ENCODE measurements around the gene MACROH2A1.

MACROH2A1 gene

DNA sequence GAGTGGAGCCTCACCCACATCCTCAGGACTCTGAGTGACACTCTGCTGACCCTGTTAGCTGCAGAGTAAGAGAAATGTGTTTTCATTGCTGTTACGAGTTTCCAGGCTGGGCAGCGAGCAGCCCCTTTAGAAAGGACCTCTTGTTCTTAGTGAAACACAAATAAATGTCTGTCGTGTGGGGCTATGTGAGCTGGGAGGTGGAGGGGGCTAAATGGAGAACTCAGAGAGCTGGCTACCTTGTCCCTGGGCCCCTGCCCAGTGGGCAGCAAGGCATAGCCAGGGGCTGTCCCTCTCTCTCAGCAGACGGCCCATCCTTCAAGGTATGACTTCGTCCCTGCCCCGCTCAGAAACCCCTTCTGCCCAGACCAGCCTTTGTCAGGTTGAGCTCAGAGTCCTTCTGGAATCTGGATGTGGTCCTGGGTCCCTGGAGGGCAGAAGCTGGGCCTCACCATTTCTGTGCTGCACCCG is 38.0 kb upstream of the MACROH2A1 start:
- in situ Hi-C loops (cut with HindIII; ENCODE audit: low sequenced_read_pairs) = no loop called here

DNA sequence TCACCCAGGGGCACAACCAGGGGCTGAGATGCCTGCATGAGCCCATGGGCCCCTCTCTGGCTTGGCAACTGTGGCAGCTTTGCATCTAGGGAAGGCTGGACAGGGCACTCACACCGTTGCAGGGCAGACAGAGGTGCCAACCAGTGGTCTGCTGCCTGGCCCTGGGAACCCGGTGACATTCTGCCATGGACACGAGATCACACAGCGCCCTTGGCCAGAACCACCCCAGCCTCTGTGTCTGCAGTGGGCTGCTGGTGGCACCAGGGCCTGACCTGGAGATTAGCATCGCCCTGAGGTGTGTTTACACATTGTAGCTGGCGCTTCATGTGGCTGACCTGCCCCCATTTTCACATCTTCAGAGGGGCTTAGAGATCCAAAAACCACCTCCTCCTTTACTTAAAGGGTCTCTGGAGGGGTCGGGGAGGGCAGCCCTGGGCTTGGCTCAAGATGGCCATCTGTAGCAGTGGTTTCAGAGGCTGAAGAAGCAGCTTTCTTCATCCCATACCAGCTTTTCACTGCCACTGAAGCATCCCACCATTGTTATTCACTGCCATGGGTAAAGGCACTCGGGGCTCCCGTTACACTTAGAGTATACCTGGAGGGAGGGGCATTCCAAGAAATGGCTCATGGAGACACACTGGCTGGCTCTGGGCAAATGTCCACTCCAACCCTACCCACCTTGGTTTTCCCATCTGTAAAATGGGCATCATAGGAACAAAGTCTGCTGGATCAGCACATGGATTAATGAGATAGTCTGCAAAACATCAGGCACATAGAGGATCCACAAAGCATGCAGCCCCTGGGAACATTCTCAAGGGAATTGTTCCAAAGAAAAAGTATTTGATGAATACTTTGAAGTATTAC is 36.7 kb upstream of the MACROH2A1 start:
- in situ Hi-C loops (cut with HindIII; ENCODE audit: low sequenced_read_pairs) = no loop called here

DNA sequence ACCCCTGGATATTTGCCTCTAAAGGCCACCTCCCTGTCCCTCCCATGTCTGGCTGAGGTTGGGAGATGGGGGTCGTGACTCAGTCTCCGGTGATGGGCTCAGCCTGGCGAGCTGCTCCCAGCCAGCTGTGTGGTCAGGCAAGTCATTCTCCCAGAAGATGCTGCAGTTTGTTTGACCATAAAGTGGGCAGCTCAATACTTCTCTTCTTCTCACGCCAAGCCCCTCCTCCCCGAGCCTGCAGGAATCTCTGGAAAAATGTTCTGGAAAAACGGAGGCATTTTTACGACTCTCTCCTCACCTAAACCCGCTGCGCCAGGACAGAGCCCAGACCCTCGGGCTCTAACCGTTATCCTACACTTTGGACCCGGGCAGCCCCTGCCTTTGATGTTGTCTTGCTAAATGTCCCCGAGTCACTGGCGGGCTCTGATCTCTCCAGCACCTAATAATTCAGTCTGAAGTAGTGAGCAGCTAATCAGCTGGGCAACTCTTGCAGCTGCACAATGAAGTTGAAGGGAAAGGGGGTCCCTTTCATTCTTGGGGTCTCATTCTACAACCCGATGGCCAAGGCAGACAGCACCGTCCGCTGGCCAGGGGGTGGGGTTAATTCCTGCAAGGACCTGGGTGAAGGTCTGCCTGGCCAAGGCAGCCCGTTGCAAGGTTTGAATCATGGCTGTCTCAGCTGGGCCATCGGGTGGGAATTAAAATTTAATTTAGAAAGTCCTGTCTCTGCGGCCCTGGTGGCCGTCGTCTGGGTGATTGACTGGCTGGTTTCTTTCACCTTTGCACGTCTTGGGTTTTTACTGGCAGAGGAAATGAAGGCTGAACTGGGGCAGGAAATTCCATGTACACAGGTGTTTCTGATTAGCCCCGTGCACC is 35.8 kb upstream of the MACROH2A1 start:
- in situ Hi-C loops (cut with HindIII; ENCODE audit: low sequenced_read_pairs) = no loop called here

DNA sequence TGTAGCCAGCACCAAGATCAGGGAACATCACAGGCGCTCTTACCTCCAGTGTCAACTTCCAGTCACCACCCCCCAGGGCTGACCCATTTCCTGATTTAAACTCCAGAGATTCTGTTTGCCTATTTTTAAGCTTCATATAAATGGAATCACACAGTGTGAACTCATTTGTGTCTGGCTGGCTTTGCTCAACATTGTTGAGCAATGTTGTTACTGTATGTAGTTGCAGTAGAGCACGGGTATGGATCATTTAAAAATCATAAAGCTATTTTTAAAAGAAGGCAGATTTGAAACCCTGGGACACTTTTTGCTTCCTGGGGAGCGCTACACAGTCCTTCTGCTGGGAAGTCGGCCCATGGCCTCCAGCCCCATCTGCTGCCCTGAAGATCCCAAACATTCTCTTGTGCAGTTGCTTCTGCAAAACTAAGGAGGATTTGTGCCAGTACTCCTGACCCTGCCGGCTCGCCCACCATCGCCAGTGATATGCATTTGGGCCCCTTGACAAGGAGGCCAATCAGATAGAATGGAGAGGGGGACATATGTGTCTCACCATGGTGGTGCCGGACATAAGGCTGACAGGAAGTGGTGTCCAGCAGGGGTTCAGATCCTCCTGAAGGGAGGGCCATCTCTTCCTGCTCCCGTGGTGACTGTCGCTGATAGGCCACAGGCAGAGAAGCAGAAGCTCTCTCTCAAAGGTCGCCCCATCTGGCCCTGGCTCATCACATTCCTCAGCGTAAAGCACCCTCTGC is 34.8 kb upstream of the MACROH2A1 start:
- in situ Hi-C loops (cut with HindIII; ENCODE audit: low sequenced_read_pairs) = no loop called here

DNA sequence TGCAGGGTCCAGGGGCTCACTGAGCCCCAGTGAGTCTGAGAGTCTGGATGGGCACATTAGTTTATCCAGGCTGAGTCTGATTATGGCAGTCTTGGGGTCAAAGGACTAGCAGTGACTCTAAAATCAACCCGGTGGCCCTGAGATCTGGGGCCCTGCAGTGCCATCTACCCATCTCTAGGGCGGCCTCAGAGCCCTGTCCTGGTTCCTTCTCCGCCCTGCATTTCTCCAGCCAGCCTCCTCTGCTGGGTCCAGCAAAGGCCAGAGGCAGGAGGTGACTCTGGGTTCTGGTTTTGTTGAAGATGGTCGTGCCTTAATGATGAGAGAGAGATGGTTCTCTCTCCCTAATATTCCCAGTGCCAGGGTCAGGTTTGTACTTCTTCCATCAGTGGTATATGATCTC is 33.1 kb upstream of the MACROH2A1 start:
- in situ Hi-C loops (cut with HindIII; ENCODE audit: low sequenced_read_pairs) = no loop called here

DNA sequence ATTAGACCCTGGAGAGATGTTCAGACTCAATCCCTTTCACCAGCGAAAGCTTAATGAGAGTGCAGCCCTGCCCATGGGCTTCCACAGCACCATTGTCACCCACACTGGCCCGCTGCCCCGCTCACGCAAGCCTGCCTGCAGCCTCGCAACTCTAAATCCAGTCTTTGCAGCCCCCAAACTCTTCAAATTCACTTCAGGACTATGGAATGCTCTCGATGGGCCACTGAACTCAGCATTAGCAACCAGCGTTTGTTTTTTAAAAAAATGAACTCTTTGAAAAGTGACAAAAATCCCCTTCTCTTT is 31.1 kb upstream of the MACROH2A1 start:
- in situ Hi-C loops (cut with HindIII; ENCODE audit: low sequenced_read_pairs) = no loop called here

DNA sequence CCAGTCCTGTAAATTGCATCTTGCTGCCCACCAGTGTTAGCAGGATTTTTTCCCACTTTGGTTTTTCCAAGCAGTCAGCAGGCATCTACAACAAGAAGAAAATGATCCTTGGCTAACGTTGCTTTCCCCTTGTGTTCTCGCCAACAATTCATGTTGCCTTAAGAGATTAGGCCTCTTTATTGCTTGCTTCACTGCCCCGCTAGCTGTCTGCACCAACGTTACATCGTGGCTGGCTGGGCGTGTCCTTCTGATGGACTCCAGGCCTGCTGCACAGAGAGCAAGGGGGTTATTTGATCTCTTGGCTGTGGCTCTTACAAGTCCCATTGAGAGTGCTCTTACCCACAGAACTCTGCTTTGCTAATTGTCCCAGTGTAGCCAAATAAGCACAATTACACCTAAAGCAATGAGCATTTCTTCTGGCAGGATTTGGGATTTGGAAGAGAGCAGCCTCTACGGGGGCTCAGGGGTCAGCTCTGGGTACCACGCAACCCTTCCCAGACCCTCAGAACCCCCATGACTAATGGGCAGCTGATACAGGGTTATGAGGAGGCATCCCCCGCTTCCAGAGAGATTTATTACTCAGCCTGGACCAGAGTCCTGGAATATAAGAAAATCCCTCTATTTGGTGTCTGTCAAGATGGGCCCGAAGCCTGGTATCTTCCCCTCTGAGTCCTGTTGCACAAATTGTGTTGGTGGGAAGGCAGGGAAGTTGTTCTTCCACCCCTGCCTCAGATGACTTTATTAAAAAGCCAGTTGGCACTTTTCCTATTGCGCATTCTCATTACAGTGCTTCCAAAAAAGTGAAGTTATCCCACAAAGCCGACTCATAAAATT is 30.5 kb upstream of the MACROH2A1 start:
- in situ Hi-C loops (cut with HindIII; ENCODE audit: low sequenced_read_pairs) = no loop called here

DNA sequence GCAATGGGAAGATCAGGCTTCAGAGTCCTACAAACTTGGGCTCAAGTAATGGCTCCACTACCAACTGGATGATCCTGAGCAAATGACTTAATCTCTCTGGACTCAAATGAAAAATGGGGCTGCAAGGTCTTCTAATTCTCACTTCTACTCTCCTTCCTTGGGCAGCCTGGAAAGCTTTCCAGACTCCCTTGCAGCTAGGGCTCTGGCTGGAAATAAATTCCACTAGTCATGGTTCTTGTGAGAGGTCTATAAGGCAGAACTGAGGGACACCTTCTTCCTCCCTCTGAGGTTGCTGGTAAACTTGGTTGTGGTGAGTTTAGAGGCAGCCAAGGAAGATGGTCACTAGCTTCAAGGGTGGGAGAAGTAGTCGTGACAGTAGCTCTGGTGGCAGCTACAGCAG is 29.6 kb upstream of the MACROH2A1 start:
- in situ Hi-C loops (cut with HindIII; ENCODE audit: low sequenced_read_pairs) = no loop called here

DNA sequence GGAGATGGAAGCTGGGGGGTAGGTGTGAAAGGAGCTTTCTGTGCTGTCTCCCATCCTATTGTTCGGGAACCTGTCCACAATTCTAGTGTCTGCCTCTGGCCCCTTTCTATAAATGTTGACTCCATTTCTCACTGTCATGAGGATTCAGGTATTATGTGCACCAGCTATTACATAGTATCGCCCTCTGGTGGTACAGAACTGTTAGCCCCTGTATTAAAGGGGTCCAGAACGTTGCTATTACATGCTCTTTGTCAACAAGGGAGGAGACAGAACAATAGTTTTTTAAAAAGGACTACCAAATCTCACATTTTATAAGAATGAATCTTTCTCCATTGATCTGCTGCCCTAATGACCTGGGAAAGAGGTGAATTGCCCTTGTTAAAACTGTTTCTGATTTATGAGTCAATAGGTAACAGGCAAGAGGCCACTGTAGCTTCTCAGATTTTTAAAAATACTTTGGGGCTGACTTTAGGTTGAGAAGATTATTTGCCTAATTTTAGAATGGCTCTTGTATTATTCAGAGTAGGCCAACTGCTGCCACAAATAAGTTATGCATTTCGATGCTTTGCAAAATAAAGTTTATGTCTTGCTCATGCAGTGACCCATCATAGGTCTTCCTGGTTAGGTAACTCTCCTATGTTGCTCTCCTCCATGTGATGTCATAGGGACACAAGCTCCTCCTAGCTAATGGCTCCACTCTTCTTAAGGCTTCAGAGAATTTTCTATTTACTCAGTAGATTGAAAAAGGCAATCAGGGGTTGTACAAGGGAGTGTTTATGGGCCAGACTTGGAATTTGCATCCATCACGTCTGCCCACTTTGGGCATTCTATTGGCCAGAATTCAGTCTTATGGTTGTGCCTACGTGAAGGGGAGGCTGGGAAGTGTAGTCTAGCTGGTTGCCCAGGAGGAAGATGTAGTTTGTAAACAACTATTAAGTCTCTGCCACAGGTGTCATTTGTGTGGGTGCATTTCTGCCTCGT is 27.4 kb upstream of the MACROH2A1 start:
- in situ Hi-C loops (cut with HindIII; ENCODE audit: low sequenced_read_pairs) = no loop called here

DNA sequence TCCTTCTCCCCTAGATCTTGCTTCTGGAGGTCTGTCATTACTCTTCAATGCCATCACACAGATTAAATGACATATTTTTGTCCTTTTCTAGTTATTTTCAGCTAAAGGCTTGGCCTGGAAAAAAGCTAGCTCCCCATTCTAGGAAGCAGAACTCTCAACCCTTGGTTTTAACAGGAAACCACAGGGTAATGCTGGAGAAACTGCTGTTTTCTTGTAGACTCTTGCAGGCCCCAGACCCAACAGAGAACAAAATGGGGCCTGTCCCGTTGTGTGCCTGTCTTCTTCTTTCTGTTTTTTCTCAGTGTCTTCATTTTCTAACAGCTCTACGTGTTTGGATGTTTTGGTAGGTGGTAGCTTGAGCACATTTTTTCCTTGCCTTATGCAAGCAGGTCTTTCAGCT is 26.6 kb upstream of the MACROH2A1 start:
- in situ Hi-C loops (cut with HindIII; ENCODE audit: low sequenced_read_pairs) = no loop called here

DNA sequence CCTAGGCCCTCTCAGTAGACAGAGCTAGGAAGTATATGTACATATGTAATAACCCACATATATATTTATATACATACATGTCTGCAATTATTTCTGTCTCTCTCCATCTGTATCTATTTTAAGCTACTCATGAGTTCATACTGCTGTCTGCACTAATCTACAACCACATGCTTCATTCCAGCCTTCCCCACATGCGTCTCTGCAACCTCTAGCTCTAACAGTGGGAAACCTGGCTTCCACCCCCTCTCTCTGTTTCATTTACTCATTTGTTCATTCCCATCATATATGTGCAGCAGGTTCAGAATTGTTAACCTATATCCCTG is 24.8 kb upstream of the MACROH2A1 start:
- in situ Hi-C loops (cut with HindIII; ENCODE audit: low sequenced_read_pairs) = no loop called here

DNA sequence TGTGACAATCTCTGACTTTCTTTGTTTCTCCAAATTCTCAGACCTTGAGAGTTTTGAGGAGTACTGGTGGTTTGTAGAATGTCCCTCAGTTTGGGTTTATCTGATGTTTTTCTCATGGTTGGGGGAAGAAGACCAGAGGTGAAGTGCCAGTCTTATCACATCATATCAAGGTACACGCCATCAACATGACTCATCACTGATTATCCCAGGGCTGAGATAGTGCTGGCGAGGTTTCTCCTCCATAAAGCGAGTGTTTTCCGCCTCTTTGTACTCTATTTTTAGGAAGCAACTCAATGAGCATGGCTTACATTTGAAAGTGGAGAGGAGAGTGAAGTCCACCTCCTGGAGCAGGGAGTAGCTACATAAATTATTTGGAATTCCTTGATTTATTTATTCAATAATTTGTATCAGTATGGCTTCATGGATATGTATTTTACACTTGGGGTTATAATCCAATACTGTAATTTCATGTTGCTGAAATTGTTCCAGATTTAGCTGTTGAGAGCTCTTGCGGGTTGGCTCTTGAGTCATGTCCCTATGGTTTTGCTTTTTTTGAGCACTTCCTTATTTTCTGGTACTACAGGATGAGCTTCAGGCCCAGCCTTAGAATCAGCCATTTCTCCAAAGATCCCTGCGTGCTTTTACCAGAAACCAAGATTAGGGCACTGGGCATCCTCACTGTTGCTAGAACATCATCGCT is 24.3 kb upstream of the MACROH2A1 start:
- in situ Hi-C loops (cut with HindIII; ENCODE audit: low sequenced_read_pairs) = no loop called here

DNA sequence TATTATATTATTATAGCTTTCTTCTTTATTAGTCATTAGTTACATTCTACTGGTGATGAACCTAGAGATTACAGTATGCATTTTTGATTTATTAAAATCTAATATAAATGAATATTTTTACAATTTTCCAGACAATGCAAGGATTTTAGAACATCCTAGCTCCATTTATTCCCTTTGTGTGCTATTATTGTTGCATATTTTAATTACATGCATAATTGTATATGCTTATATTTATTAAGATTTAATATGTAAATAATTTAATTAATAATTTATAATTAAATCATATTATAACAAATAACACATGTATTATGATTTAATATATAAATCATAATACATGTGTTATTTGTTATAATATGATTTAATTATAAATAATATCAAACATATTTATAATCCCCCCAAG is 23.4 kb upstream of the MACROH2A1 start:
- in situ Hi-C loops (cut with HindIII; ENCODE audit: low sequenced_read_pairs) = no loop called here

DNA sequence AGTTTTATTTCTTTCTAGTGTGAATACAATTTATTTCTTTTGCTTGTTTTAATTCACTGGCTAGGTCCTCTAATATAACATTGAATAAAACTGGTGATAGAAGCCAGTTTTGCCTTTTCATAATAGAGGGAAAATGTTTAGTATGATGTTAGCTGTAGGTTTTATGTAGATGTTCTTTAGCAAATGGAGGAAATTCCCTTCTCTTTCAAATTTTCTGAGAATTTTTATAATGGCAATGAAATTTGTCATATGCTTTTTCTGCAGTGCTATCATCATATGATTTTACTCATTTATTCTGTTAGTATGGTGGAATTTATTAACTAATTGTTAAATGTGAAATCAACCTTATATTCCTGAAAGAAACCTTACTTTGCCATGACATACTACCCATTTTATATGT is 18.1 kb upstream of the MACROH2A1 start:
- in situ Hi-C loops (cut with HindIII; ENCODE audit: low sequenced_read_pairs) = loop anchor here (5.0 kb wide), 1 partner anchor 45 kb away; no protein-coding TSS in a partner anchor

DNA sequence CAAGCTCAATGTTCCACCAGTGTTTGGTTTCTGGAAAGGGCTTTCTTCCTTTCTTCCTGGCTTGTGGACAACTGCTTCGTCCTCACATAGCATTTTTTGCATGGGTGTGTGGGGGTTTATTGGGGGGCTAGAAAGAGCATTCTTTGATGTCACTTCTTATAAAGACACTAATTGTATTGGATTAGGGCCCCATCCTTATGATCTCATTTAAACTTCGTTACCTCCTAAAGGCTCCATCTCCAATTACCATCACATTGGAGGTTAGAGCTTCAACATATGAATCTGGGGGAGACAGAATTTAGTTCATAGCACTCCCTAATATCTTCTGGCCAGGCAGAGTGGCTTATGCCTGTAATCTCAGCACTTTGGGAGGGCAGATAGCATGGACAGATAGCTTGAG is 6.1 kb upstream of the MACROH2A1 start:
- in situ Hi-C loops (cut with HindIII; ENCODE audit: low sequenced_read_pairs) = no loop called here

DNA sequence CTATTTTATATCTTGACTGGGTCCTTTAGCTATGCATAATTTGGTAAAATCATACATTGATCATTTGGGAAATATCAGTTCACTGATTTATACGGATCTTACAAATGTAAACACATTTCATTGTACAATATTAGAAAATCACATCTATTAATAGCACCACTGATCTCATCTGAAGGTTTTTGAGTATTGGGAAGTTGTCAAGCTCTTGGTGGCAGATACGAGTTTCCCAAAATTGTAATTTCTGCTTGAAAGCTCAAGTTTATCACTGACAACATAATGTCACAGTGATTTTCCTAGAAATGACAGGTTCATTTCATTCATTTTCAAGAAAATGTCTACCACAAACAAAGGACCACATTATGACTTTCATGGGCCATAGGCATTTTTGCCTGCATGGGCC is 3.0 kb upstream of the MACROH2A1 start:
- in situ Hi-C loops (cut with HindIII; ENCODE audit: low sequenced_read_pairs) = no loop called here

DNA sequence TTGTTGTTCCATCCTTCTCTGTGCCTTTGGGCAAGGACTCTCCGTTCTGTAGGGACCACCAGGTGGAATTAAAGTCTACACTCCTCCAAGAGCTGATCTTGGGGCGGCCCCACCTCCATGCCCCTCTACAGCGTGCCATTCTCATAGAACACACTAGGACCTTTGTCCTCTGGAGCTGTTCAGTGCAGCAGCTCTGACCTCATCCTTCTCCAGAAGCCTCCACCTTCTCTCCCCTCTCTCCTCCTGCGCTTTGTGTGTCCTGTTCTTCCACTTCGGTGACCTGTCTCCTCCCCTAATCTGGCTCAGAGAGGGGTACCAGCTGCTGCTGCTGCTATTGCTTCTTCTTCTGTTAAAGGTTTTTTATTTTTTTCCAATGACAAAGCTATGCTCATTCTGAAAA is 1.8 kb upstream of the MACROH2A1 start:
- in situ Hi-C loops (cut with HindIII; ENCODE audit: low sequenced_read_pairs) = no loop called here

DNA sequence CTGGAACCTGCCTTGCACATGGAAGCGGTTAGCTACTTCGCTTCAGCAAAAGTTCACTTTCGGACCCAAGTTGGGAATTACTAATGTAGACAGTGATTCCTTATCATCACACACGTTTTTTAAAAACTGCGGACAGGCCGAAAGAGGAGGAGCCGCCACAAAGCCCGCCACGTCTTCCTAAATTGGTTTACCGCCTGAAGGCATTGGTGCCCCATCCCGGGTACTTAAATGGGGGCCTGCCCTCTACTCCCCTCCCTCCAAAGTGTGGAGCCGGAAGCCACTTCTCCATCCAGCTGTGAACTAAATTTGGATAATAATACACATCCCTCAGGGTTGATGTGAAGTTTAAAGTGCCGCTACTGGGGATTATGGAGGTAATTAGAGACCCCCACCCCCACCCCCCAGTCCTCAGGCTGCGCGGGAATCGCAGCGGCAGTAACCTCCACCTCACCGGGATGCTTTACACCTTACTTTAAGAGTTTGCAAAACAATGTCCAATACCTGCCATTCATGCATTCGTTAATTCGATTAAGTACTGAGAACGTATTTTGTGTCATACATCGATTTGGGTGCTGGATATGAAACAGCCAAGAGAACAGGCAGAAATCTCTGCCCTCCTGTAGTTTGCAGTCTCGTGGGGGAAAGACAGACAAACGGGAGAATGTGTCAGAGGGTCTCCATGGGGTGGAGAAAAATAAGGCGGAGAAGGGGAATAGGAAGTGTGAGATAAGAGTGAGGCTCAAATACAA is 937 bp upstream of the MACROH2A1 start:
- in situ Hi-C loops (cut with HindIII; ENCODE audit: low sequenced_read_pairs) = no loop called here

All from DLD1 (cell line).